ENCODE data around the gene CADPS.

DNA sequence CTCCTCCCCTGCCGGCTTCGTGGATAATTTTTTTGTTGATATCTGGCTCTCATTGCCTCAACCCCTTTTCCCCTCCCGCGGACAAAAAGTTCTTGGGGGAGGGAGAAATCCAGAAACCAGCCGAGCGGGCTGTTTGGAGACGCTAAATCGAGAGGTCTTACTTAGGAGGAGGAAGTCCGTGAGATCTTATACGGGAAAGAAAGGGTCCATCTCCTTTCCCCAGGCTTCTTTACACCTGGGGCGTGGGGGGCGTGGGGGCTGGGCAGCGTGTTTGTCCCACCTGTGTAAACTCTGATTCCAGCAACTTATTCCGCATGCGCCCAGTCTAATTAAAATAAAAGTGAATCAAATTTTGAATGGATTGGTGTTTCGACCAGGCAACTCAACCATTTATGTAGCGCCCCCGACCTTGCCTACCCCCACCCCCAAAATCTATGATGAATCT is 364 bp upstream of the CADPS start:
- no peak for TF ChIP-seq POLR2A (IDR thresholded peaks at IDR 0.05)
- TF ChIP-seq, protein P1, sequence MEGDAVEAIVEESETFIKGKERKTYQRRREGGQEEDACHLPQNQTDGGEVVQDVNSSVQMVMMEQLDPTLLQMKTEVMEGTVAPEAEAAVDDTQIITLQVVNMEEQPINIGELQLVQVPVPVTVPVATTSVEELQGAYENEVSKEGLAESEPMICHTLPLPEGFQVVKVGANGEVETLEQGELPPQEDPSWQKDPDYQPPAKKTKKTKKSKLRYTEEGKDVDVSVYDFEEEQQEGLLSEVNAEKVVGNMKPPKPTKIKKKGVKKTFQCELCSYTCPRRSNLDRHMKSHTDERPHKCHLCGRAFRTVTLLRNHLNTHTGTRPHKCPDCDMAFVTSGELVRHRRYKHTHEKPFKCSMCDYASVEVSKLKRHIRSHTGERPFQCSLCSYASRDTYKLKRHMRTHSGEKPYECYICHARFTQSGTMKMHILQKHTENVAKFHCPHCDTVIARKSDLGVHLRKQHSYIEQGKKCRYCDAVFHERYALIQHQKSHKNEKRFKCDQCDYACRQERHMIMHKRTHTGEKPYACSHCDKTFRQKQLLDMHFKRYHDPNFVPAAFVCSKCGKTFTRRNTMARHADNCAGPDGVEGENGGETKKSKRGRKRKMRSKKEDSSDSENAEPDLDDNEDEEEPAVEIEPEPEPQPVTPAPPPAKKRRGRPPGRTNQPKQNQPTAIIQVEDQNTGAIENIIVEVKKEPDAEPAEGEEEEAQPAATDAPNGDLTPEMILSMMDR (IDR thresholded peaks at IDR 0.05): no peak
